A549 treated with CORT108297 at 1 μM for 4 hours (cell line): ENCODE measurements around the gene ZNF554. TPM values are rescaled to one million over a fixed set of nuclear protein-coding genes. Genes with fewer than 3 reads are reported as not detected.

ENCODE experiments used
- total RNA-seq: library from RNA; stranded (reverse); fragments of 200-300 nt; extraction: Qiagen RNA extraction; gene quantifications from 5 replicates; pipeline ENCODE4 v1.2.3, GENCODE V29; 2022

ZNF554 gene
- 0.59 to 1.4 TPM (median 1.2 TPM) in 5 replicates for total RNA-seq

GRCh38 chr19:2819540-2820111 is at the start of gene ZNF554:
ZNF554 (plus strand) TSS chr19:2819868; CDS start chr19:2820072, 204 bp downstream.

GRCh38 chr19:2782936-2783780 is 36.5 kb upstream of the ZNF554 start, which contains the start of gene SGTA:
SGTA (minus strand) TSS chr19:2783273; CDS start chr19:2769068, 14,205 bp downstream.

GRCh38 chr19:2785244-2785997 is 34.2 kb upstream of the ZNF554 start, which contains the start of gene THOP1:
THOP1 (plus strand) TSS chr19:2785503; CDS start chr19:2785663, 160 bp downstream.

GRCh38 chr19:2840794-2841791 is 21.4 kb downstream of the ZNF554 start, which contains the start of gene ZNF555:
ZNF555 (plus strand) TSS chr19:2841475; CDS start chr19:2841573, 98 bp downstream.

GRCh38 chr19:2867025-2867991 is 47.6 kb downstream of the ZNF554 start, which contains the start of gene ZNF556:
ZNF556 (plus strand) TSS chr19:2867335; CDS start chr19:2867422, 87 bp downstream.

Other genes with a start within 250 kb of the ZNF554 start
- 0.03 to 0.07 TPM (median 0.04 TPM) in 5 replicates for gene GNG7, start 117.2 kb upstream of the ZNF554 start, total RNA-seq
- 3.1 to 4.8 TPM (median 4.2 TPM) in 5 replicates for gene DIRAS1, start 98.5 kb upstream of the ZNF554 start, total RNA-seq
- 20.6 to 31.3 TPM (median 30.1 TPM) in 5 replicates for gene SLC39A3, start 79.9 kb upstream of the ZNF554 start, total RNA-seq
- gene SGTA, start 36.6 kb upstream of the ZNF554 start, total RNA-seq, result 60.2 to 85.6 TPM (median 74.6 TPM) in 5 replicates
- gene THOP1, start 34.4 kb upstream of the ZNF554 start, total RNA-seq, result 77.7 to 111 TPM (median 105 TPM) in 5 replicates
- gene ZNF555, start 21.6 kb downstream of the ZNF554 start, total RNA-seq, result 1.1 to 3.1 TPM (median 2.3 TPM) in 5 replicates
- 0.01 to 0.14 TPM (median 0.02 TPM) in 3 of 5 replicates, not detected in the others for gene ZNF556, start 47.5 kb downstream of the ZNF554 start, total RNA-seq
- gene ZNF57, start 81.1 kb downstream of the ZNF554 start, total RNA-seq, result 1.7 to 2.7 TPM (median 2.0 TPM) in 5 replicates
- 1.4 to 2.1 TPM (median 1.7 TPM) in 5 replicates for gene ZNF77, start 125.1 kb downstream of the ZNF554 start, total RNA-seq
- gene TLE6, start 157.7 kb downstream of the ZNF554 start, total RNA-seq, result 3.4 to 6.1 TPM (median 5.6 TPM) in 5 replicates
- 2.1 to 3.2 TPM (median 2.7 TPM) in 5 replicates for gene TLE2, start 209.4 kb downstream of the ZNF554 start, total RNA-seq
- 171 to 256 TPM (median 249 TPM) in 5 replicates for gene TLE5, start 242.6 kb downstream of the ZNF554 start, total RNA-seq